TTC549 (cell line): ENCODE results near the gene MIDN.

Experiments used
- FAIRE-seq: peaks from 2 replicates; lab custom pipeline; 2012; peaks lifted over from hg19 to GRCh38; lab: Jason Lieb, UNC

Gene MIDN

GRCh38 chr19:1283207-1283916 lies 35.0 kb downstream of the MIDN start:
- FAIRE-seq = no peak

GRCh38 chr19:1283917-1284292 lies 35.5 kb downstream of the MIDN start:
- no peak for FAIRE-seq

- no peak for FAIRE-seq
These were observed 36.1 kb downstream of the MIDN start for GRCh38 chr19:1284293-1284978.

- FAIRE-seq = no peak
These were observed 36.8 kb downstream of the MIDN start for GRCh38 chr19:1284979-1285736.

- no peak for FAIRE-seq
These were observed 37.5 kb downstream of the MIDN start, which contains the start of gene EFNA2 for GRCh38 chr19:1285737-1286360. Gene EFNA2, plus strand, starts transcription at chr19:1285873. Its CDS starts 296 bp downstream, at chr19:1286169.

GRCh38 chr19:1286487-1287353 lies 38.3 kb downstream of the MIDN start:
- no peak for FAIRE-seq

- FAIRE-seq = no peak
These were observed 39.2 kb downstream of the MIDN start for GRCh38 chr19:1287354-1288225.

GRCh38 chr19:1288226-1288612 lies 39.8 kb downstream of the MIDN start:
- no peak for FAIRE-seq

- FAIRE-seq = no peak
These were observed 40.7 kb downstream of the MIDN start for GRCh38 chr19:1288833-1289685.

- no peak for FAIRE-seq
These were observed 41.3 kb downstream of the MIDN start for GRCh38 chr19:1289686-1290025.

- no peak for FAIRE-seq
These were observed 41.9 kb downstream of the MIDN start for GRCh38 chr19:1290196-1290702.

GRCh38 chr19:1290703-1291651 lies 42.6 kb downstream of the MIDN start:
- FAIRE-seq = no peak

GRCh38 chr19:1291761-1292418 lies 43.5 kb downstream of the MIDN start:
- no peak for FAIRE-seq

- FAIRE-seq = no peak
These were observed 44.2 kb downstream of the MIDN start for GRCh38 chr19:1292419-1293151.

GRCh38 chr19:1293782-1294604 lies 45.6 kb downstream of the MIDN start:
- FAIRE-seq = no peak

GRCh38 chr19:1294688-1295087 lies 46.3 kb downstream of the MIDN start:
- FAIRE-seq = no peak
